Heart left ventricle (tissue), 16 donors: ENCODE data around the gene RFC2. TPM values are rescaled to one million over a fixed set of nuclear protein-coding genes. Genes with fewer than 3 reads are reported as not detected.

Experiments
- ATAC-seq, 4 donors: fragments of 200-7000 bp; cut with Tn5 transposase; one replicate each; pipeline ENCODE4 v1.9.1; 2020 to 2022; ENCODE audit warnings: moderate library complexity in 4 of 4, mild to moderate bottlenecking in 3 of 4, moderate number of reproducible peaks in 1 of 4
- DNase-seq, 5 donors: peaks; one replicate each; pipeline ENCODE4 v3.0.0-alpha.2; 2020
- H3K27ac ChIP-seq, 12 donors: fragments of 200-600 bp; sonication (generic) in 4 of 12; one replicate each; pipeline versions ENCODE4 v1.5.0 to v1.8.0; 2016 to 2022; ENCODE audit warnings: mild to moderate bottlenecking in 2 of 12
- H3K27me3 ChIP-seq, 9 donors: fragments of 200-600 bp; sonication (generic) in 2 of 9; one replicate each; pipeline versions ENCODE4 v1.5.1 to v1.8.0; 2016 to 2022; ENCODE audit warnings: mild to moderate bottlenecking in 3 of 9
- H3K36me3 ChIP-seq, 9 donors: fragments of 200-600 bp; sonication (generic) in 2 of 9; one replicate each; pipeline versions ENCODE4 v1.5.0 to v1.8.0; 2018 to 2022; ENCODE audit warnings: mild to moderate bottlenecking in 2 of 9
- H3K4me1 ChIP-seq, 12 donors: fragments of 200-600 bp; sonication (generic) in 4 of 12; one replicate each; pipeline versions ENCODE4 v1.5.0 to v1.8.0; 2016 to 2022; ENCODE audit warnings: mild to moderate bottlenecking in 3 of 12
- H3K4me3 ChIP-seq, 12 donors: fragments of 200-600 bp; sonication (generic) in 4 of 12; one replicate each; pipeline versions ENCODE4 v1.5.0 to v1.8.0; 2017 to 2022; ENCODE audit warnings: mild to moderate bottlenecking in 9 of 12, moderate library complexity in 4 of 12
- H3K9me3 ChIP-seq, 12 donors: fragments of 200-600 bp; sonication (generic) in 4 of 12; one replicate each; pipeline versions ENCODE4 v1.5.0 to v1.8.0; 2016 to 2022; ENCODE audit warnings: mild to moderate bottlenecking in 1 of 12
- POLR2A ChIP-seq, 2 donors: fragments of 450-650 bp; IDR thresholded peaks; one replicate each; pipeline ENCODE4 v1.6.1; 2017; ENCODE audit warnings: antibody characterized with exemption in 2 of 2, mild to moderate bottlenecking in 2 of 2, moderate library complexity in 2 of 2
- WGBS, 4 donors: extraction: QIAGEN DNeasy Blood & Tissue Kit in 2 of 4; methylation state at CpG; one replicate each; pipeline versions ENCODE4 v1.1.5 to v1.1.7; 2013 to 2018; 5-methylcytosine and 5-hydroxymethylcytosine counted together
- intact Hi-C, 10 donors: fragments of 100-400 bp; cut with DNase I; formaldehyde crosslinking; loops; one replicate each; pipeline versions ENCODE4 v1.11.1 to v1.14.2; 2022
- polyA plus RNA-seq, 2 donors: library from polyadenylated mRNA; stranded (reverse); fragments of 200-250 nt; gene quantifications; one replicate each; pipeline ENCODE4 v1.2.3, GENCODE V29; 2013
- total RNA-seq, 9 donors: library from RNA; depleted of rRNA in 2 of 9; stranded (reverse); fragments of >200 nt in 2 of 9; fragmentation: NEBNext Ultra II Directional in 3 of 9; extraction: Animal tissue kit (Norgen Biotek cat#: 25700) in 3 of 9; gene quantifications; one replicate each; pipeline versions ENCODE4 v1.1.0 to v1.2.4, GENCODE V29; 2016 to 2023
- TF ChIP-seq, protein P1 (sequence below), 12 donors: fragments of 200-600 bp; sonication (generic) in 4 of 12; IDR thresholded peaks; one replicate each; pipeline versions ENCODE4 v1.5.0 to v1.8.0; 2018 to 2022; ENCODE audit warnings: antibody characterized with exemption in 12 of 12, mild to moderate bottlenecking in 5 of 12
- donor health status: ischemic (EF 13 %, LVEDD 7.1; RV severe dilation, severe dysfunction).
- donor health status: healthy with polysubstance abuse.
- donor health status: DM: no; HTN: yes; CAD: no.
- donor health status: DM: no; HTN: no; CAD: no.
- donor health status: ischemic (EF 25% LVEDD 6.9; RV normal size, moderate dysfunction).
- donor health status: ischemic (EF 25% LVEDD 5.7; RV mildly dilated, moderate dysfunction).
- donor health status: healthy.
- donor health status: DM: yes; HTN: yes; CAD: no.
- donor health status: ischemic (EF 35%, LVEDD 5.7; RV mildly dilated, moderate dysfunction).
- donor health status: nonischemic (EF 11% LVEDD 7.7; RV severe dilation, severe dysfunction).
- donor health status: DM: yes; HTN: yes; CAD: no.
- donor health status: PGD.
- donor health status: ischemic (EF 29% LVEDD 5.4; RV normal size, mild dysfunction).
- donor health status: nonischemic (EF 23%, LVEDD 6.1; RV moderate dilation, normal function).

Gene RFC2
- total and polyA plus RNA-seq, 11 donors, result 7.8 to 21.8 (median 12.2) TPM

DNA sequence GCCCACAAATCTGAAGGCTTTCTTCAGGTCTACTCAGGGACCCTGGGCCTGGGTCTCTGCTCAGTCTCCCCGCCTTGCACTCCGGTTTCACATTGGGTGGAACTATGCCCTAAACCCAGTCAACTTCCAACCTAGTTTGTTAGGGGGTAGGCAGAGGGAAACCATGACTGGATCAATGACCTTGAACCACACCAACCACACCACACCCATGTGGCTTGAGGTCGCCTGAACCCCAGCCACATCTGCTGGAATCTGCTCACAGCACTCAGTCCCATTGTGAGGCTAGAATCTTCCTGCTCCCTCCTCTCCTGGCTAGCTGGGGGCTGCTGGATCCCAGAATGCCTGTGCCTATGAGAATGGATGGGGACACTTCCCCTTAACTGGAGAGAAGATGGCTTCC lies 17.9 kb downstream of the RFC2 start:
- 90 to 96% (median 95%) methylated on average over 3 of the region's 3 CpGs for WGBS, 4 donors
- Histone ChIP-seq H3K4me3 (no peak overlapping the region), H3K4me1 (peaks cover 0 to 4% (median 0%) of the 10 kb centered on the region in 12 donors), H3K27ac (no peak overlapping the region), H3K27me3 (no peaks in the 10 kb centered on the region), H3K36me3 (peaks cover 0 to 99% (median 90%) of the 10 kb centered on the region in 9 donors), H3K9me3 (no peaks in the 10 kb centered on the region)
- TF ChIP-seq, protein P1, sequence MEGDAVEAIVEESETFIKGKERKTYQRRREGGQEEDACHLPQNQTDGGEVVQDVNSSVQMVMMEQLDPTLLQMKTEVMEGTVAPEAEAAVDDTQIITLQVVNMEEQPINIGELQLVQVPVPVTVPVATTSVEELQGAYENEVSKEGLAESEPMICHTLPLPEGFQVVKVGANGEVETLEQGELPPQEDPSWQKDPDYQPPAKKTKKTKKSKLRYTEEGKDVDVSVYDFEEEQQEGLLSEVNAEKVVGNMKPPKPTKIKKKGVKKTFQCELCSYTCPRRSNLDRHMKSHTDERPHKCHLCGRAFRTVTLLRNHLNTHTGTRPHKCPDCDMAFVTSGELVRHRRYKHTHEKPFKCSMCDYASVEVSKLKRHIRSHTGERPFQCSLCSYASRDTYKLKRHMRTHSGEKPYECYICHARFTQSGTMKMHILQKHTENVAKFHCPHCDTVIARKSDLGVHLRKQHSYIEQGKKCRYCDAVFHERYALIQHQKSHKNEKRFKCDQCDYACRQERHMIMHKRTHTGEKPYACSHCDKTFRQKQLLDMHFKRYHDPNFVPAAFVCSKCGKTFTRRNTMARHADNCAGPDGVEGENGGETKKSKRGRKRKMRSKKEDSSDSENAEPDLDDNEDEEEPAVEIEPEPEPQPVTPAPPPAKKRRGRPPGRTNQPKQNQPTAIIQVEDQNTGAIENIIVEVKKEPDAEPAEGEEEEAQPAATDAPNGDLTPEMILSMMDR (IDR thresholded peaks at IDR 0.05), result no peak
- no peak for TF ChIP-seq POLR2A (IDR thresholded peaks at IDR 0.05)
- ATAC-seq (no peak), DNase-seq (no peak)
- intact Hi-C loops, result loop anchor here in 1 of 10 donors (10.0 kb wide), 1 partner anchor 139 kb away; no protein-coding TSS in a partner anchor

DNA sequence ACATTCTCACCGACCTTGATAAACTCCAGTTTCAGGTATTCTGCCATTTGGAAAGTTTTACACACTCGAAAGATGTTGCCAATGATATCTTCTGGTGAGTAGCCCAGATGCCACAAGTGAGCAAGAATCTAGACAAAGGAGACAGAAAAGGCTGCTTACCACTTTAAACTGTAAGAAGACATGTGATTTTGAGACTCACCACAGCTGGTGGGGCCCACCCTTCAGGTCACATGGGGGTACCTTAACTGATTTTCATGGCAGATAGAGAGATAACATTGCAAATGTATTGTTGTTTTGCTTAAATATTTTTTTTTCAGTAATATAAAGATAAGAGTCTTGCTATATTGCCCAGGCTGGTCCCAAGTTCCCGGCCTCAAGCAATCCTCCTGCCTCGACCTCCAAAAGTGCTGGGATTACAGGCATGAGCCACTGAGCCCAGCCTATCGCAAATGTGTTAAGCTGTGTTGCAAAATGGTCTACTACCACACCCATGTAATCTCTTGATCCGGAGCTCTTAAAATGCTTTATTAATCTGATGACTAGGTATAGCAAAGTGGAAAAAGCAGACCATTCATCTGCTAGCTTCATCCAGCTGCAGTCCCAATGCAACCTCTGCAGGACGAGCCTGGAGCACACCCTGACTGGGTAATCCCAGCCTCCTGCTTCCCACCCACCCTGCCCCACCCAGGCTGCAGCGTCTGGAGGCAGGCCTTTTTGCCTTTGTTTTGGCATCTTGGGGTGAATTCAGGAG lies 18.5 kb downstream of the RFC2 start:
- Histone ChIP-seq H3K4me1 (peaks cover 0 to 4% (median 0%) of the 10 kb centered on the region in 12 donors), H3K36me3 (peaks cover 0 to 99% (median 91%) of the 10 kb centered on the region in 9 donors), H3K9me3 (no peaks in the 10 kb centered on the region), H3K4me3 (no peak overlapping the region), H3K27me3 (no peaks in the 10 kb centered on the region), H3K27ac (no peak overlapping the region)
- 85 to 92% (median 88%) methylated on average over 8 of the region's 8 CpGs for WGBS, 4 donors
- TF ChIP-seq, protein P1 (IDR thresholded peaks at IDR 0.05), result no peak
- TF ChIP-seq POLR2A (IDR thresholded peaks at IDR 0.05), result no peak
- DNase-seq (no peak), ATAC-seq (no peak)
- intact Hi-C loops, result loop anchor here in 1 of 10 donors (10.0 kb wide), 1 partner anchor 139 kb away; no protein-coding TSS in a partner anchor

DNA sequence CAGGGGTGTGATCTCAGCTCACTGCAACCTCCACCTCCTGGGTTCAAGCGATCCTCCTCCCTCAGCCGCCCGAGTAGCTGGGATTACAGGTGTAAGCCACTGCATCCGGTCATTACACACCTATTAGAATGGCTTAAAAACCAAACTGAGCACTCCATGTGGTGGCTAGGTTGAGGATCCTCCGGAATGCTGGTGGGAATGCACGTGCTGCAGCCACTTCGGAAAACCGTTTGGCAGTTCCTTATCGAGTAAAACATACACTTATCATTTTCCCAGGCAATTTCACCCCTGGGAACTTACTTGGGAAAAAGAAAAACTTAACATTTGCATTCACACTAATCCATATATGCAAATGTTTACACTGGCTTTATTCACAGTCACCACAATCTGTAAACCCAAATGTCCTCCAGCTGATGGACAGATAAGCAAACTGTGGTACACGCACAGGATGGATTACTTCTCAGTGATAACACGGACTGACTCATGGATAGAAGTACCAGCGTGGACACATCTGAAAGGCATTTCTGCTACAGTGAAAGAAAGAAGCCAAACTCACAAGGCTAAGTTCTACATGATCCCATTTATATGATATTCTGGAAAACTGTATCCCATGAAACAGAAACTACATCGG lies 20.4 kb downstream of the RFC2 start:
- 76 to 87% (median 80%) methylated on average over 13 of the region's 13 CpGs for WGBS, 4 donors
- TF ChIP-seq POLR2A (IDR thresholded peaks at IDR 0.05), result no peak
- TF ChIP-seq, protein P1 (IDR thresholded peaks at IDR 0.05), result no peak
- H3K4me3 ChIP-seq, result no peak overlapping the region
- H3K4me1 ChIP-seq, result peaks cover 0 to 22% (median 0%) of the 10 kb centered on the region in 12 donors
- peaks cover 0 to 89% (median 76%) of the 10 kb centered on the region in 9 donors for H3K36me3 ChIP-seq
- DNase-seq (no peak), ATAC-seq (no peak)
- H3K9me3 ChIP-seq, result no peaks in the 10 kb centered on the region
- intact Hi-C loops, result loop anchor here in 1 of 10 donors (10.0 kb wide), 1 partner anchor 141 kb away; no protein-coding TSS in a partner anchor
- no peak overlapping the region for H3K27ac ChIP-seq
- H3K27me3 ChIP-seq, result no peaks in the 10 kb centered on the region

DNA sequence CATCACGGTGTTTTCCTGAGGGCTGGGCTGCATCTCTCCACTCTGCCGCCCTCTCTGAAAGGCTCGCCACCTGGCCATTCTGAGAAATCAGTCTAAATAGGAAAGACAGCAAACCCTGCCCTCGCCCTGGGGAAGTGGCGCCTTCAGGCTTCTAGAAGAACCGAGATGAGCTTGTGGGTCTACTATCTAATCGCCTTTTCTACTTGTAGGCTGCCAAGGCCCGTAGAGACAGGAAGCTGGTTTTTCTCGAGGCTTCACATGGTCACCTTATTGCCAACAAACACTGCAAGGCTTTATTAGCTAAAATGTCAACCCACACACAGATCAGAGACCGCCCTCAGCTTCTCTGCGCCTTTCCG lies 23.0 kb downstream of the RFC2 start:
- H3K36me3 ChIP-seq, result peaks cover 0 to 67% (median 54%) of the 10 kb centered on the region in 9 donors
- no peaks in the 10 kb centered on the region for H3K9me3 ChIP-seq
- H3K4me1 ChIP-seq, result peaks cover 0 to 40% (median 0%) of the 10 kb centered on the region in 12 donors
- no peak overlapping the region for H3K4me3 ChIP-seq
- TF ChIP-seq POLR2A (IDR thresholded peaks at IDR 0.05), result no peak
- TF ChIP-seq, protein P1 (IDR thresholded peaks at IDR 0.05), result no peak
- WGBS, 4 donors, result 88 to 91% (median 89%) methylated on average over 12 of the region's 12 CpGs
- intact Hi-C loops, result loop anchor here in 1 of 10 donors (10.0 kb wide), 1 partner anchor 144 kb away; no protein-coding TSS in a partner anchor
- ATAC-seq, result no peak
- H3K27ac ChIP-seq, result no peak overlapping the region
- no peaks in the 10 kb centered on the region for H3K27me3 ChIP-seq
- DNase-seq, result no peak
